ENCODE measurements around the gene IFI44.

IFI44 gene

GRCh38 chr1:78712467-78713051 is 62.9 kb downstream of the IFI44 start:
- no peak for DNase-seq (ENCODE audit: low spot score)

GRCh38 chr1:78713297-78713696 is 63.7 kb downstream of the IFI44 start:
- no peak for DNase-seq (ENCODE audit: low spot score)
